Liver (tissue), 3 donors: ENCODE measurements around the gene AHR.

Experiments
- CTCF ChIP-seq: fragments of 150-350 bp; IDR thresholded peaks from 2 replicates; pipeline ENCODE4 v1.5.1; 2017; ENCODE audit warnings: improper control_type of control experiment, low read depth, low read length; ENCODE audit not compliant: missing input control
- GABPA ChIP-seq, 2 donors: IDR thresholded peaks in 1 of 2; conservative IDR thresholded peaks in 1 of 2; 2 replicates each; pipeline ENCODE4 v1.6.1; 2016; ENCODE audit warnings: antibody characterized with exemption in 2 of 2, mild to moderate bottlenecking in 1 of 2, moderate library complexity in 1 of 2
- HNF4A ChIP-seq, 2 donors: conservative IDR thresholded peaks; 2 replicates each; pipeline ENCODE4 v1.6.1; 2016; ENCODE audit warnings: antibody characterized with exemption in 2 of 2, mild to moderate bottlenecking in 2 of 2
- NR2F2 ChIP-seq: IDR thresholded peaks from 2 replicates; pipeline ENCODE4 v1.6.1; 2016; ENCODE audit warnings: antibody characterized with exemption
- REST ChIP-seq: IDR thresholded peaks from 2 replicates; pipeline ENCODE4 v1.6.1; 2016; ENCODE audit warnings: antibody characterized with exemption, mild to moderate bottlenecking
- RXRA ChIP-seq, 2 donors: IDR thresholded peaks; 2 replicates each; pipeline ENCODE4 v1.6.1; 2017 to 2018; ENCODE audit warnings: antibody characterized with exemption in 2 of 2, mild to moderate bottlenecking in 1 of 2
- TAF1 ChIP-seq: conservative IDR thresholded peaks from 2 replicates; pipeline ENCODE4 v1.6.1; 2016; ENCODE audit warnings: antibody characterized with exemption, mild to moderate bottlenecking
- donor health status: healthy.
- donor health status: healthy.

- TF ChIP-seq CTCF (no peak), TAF1 (no peak), REST (no peak), GABPA (IDR thresholded peaks at IDR 0.05 in 1 of 2, conservative IDR thresholded peaks at IDR 0.05 in 1 of 2) (no peak), HNF4A (conservative IDR thresholded peaks at IDR 0.05) (no peak), RXRA (IDR thresholded peaks at IDR 0.05) (no peak), NR2F2 (no peak)
Observed at GRCh38 chr7:17365775-17366174, 67.3 kb downstream of the AHR start.
